H7 (cell line): Measurements from ENCODE around the gene TMPRSS11A. TPM values are rescaled to one million over a fixed set of nuclear protein-coding genes. Genes with fewer than 3 reads are reported as not detected.

Experiments used
- DNase-seq: peaks from one replicate; pipeline ENCODE4 v3.0.0; 2012
- H3K27me3 ChIP-seq: 2 replicates; pipeline ENCODE4 v1.6.0; 2011; ENCODE audit warnings: mild to moderate bottlenecking, low read length; ENCODE audit not compliant: control insufficient read depth, insufficient read depth
- H3K36me3 ChIP-seq: replicated peaks from 2 replicates; pipeline ENCODE4 v1.5.1; 2011; ENCODE audit warnings: low read length; ENCODE audit not compliant: control insufficient read depth, insufficient read depth
- H3K4me3 ChIP-seq: 2 replicates; pipeline ENCODE4 v1.5.1; 2011; ENCODE audit warnings: low read depth, mild to moderate bottlenecking, control low read depth, low read length, moderate library complexity; ENCODE audit not compliant: insufficient read depth
- total RNA-seq: library from RNA; depleted of rRNA; stranded (reverse); fragments of >200 nt; shearing (Covaris generic); gene quantifications from 2 replicates; pipeline ENCODE4 v1.2.3, GENCODE V29; 2014

Gene TMPRSS11A
- total RNA-seq, 1 experiment from 2014 or later = 0.21 TPM

DNA sequence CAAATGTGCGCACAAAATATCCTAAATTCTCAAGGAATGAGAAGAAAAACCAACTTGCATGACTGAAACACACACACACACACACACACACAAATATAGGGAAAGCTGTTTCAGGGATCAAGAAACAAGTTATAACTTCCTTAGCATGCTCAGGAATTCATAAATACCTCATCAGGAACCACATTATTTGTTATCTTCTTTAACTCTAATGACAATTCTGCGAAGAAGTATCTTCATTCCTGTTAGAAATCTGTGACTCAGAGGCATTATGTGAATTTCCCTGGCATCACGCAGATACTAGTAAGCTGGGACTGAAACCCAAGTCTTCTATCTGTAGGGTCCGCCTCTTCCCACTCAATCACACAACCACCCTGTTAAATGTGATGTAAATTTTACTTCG, 30.3 kb downstream of the TMPRSS11A start:
- Histone ChIP-seq H3K4me3 (no peak overlapping the region), H3K27me3 (no peaks in the 10 kb centered on the region), H3K36me3 (no peaks in the 10 kb centered on the region)
- no peak for DNase-seq

DNA sequence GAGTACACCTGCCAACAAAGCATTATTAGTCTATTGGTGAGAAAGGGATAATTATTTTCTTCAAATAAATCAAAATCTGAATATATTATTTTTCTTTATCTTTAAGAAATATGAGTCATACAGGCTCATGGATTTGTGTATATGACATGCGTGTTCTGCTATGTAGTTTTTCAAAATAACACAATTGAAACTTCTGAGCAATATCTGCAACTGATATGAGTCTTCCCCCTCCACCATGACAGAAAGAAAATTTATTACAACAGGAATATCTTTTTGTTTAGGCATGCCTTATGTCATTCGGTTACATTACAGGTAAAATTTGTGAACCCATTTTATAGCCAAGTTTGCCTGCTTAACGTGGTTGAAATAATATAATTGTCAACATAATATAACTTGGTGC, 32.0 kb downstream of the TMPRSS11A start:
- H3K36me3 ChIP-seq = no peaks in the 10 kb centered on the region
- H3K4me3 ChIP-seq = no peak overlapping the region
- H3K27me3 ChIP-seq = no peaks in the 10 kb centered on the region
- DNase-seq = no peak

GRCh38 chr4:67929426-67929825, 33.9 kb downstream of the TMPRSS11A start:
- no peak for DNase-seq
- Histone ChIP-seq H3K4me3 (no peak overlapping the region), H3K27me3 (no peaks in the 10 kb centered on the region), H3K36me3 (no peaks in the 10 kb centered on the region)

GRCh38 chr4:67928546-67928945, 34.7 kb downstream of the TMPRSS11A start:
- no peak for DNase-seq

GRCh38 chr4:67927251-67927650, 36.0 kb downstream of the TMPRSS11A start:
- H3K27me3 ChIP-seq = no peaks in the 10 kb centered on the region
- no peak for DNase-seq
- no peaks in the 10 kb centered on the region for H3K36me3 ChIP-seq
- no peak overlapping the region for H3K4me3 ChIP-seq

More at GRCh38 chr4:67928546-67928945, 34.7 kb downstream of the TMPRSS11A start:
- Histone ChIP-seq H3K4me3 (no peak overlapping the region), H3K36me3 (no peaks in the 10 kb centered on the region), H3K27me3 (no peaks in the 10 kb centered on the region)

DNA sequence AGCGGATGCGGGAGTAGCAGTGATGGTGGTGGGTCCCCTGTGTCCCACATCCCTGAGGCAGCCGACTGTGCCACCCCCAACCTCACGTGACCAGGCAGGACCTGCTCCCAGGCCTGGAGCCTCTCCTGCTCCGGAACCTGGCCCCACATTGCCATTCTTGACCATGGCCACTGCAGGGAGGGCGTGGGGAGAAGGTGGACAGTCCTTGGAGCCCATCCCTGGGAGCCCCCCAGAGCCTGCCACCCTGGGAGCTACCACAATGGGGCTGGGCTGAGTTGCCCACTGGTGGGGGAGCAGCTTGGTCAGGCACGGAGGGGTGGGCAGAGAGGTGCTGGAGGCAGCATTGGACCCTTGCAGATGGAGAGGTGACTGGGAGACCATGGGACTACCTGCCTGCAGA, 36.8 kb downstream of the TMPRSS11A start:
- Histone ChIP-seq H3K36me3 (no peaks in the 10 kb centered on the region), H3K27me3 (no peaks in the 10 kb centered on the region), H3K4me3 (no peak overlapping the region)
- DNase-seq = no peak

DNA sequence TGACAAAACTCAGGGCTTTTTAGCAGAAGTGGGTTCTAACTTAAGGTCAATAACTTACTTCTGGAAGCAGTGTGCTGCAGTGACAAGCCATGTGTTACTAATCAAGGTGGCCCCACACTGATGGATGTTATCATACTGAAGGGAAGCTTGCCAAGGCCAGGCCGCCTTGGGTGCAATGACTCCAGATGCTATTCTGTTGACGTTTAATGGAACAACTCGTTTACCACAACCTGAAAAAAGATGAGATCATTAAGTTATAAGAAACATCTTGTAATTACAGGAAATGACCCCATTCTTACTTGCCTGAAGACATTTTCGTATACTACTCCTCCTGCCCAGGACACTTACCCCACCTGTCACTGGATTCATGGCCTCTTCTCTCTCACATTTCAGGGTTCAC, 40.6 kb downstream of the TMPRSS11A start:
- no peaks in the 10 kb centered on the region for H3K27me3 ChIP-seq
- no peak overlapping the region for H3K4me3 ChIP-seq
- DNase-seq = no peak
- no peaks in the 10 kb centered on the region for H3K36me3 ChIP-seq

DNA sequence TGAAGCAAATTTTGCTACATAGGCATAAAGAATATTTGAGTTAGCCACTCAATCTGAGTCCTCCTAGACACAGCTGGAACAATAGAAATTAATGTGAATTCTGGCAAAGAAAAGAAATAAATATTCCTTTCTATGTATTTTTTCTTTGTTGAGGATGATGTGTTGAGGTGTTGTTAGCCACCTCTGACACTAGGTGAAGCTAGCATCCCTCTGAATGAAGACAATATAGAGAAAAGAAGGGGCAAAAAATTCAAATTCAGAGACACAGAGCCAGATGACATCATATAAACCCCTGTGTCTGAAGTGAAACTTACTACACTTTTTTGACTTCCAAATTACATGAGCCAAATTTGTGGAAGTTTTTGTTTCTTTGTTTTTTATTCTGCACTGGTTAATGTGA, 44.9 kb downstream of the TMPRSS11A start:
- no peaks in the 10 kb centered on the region for H3K27me3 ChIP-seq
- peak; percentile 28 for DNase-seq
- no peaks in the 10 kb centered on the region for H3K36me3 ChIP-seq
- no peak overlapping the region for H3K4me3 ChIP-seq

DNA sequence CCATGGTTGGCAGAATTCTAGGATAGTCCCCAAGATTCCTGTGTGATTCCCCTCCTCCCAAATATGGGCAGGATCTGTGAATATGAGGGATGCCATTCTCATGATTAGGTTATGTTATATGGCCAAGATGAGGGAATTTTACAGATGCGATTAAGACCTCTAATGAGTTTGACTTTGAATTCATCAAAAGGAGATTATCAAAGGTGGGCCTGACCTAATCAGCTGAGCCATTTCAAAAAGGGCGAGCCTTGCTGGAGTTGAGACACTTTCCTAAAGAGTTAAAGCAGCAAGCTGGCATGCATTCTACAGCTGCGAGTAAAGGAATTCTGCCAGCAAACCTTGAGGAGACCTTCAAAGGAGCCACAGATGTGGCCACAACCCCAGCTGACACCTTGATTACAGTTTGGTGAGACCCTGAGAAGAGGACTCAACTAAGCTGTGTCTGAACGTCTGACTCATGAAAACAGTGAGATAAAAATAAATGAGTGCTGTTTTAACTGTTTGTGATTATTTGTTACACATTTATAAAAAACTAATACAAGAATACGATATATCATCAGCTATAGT, 47.8 kb downstream of the TMPRSS11A start:
- Histone ChIP-seq H3K27me3 (no peaks in the 10 kb centered on the region), H3K4me3 (no peak overlapping the region), H3K36me3 (no peaks in the 10 kb centered on the region)
- DNase-seq = no peak

- no peaks in the 10 kb centered on the region for H3K36me3 ChIP-seq
- H3K4me3 ChIP-seq = no peak overlapping the region
- DNase-seq = no peak
- no peaks in the 10 kb centered on the region for H3K27me3 ChIP-seq
Measured at GRCh38 chr4:67912080-67912479, 51.2 kb downstream of the TMPRSS11A start.

- H3K36me3 ChIP-seq = no peaks in the 10 kb centered on the region
- no peak overlapping the region for H3K4me3 ChIP-seq
- no peak for DNase-seq
- H3K27me3 ChIP-seq = no peaks in the 10 kb centered on the region
Measured at GRCh38 chr4:67911638-67912037, 51.7 kb downstream of the TMPRSS11A start.

DNA sequence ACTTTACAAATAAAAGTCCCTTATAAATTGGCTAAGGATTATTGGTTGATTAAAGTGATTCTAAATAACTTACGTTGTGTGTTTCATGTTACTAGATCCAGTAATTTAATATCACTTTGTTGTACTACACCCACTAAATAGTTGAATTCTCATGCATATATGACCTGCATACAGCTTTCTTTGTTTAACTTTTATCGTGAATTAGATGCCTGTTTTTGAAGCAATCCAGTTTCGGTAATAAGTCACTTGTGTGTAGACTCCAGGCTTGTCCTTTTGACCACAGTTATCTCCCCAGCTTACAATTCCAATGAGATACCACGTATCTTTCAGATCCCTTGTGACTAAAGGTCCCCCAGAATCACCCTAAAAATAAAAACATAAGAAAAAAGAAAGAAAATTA, 52.2 kb downstream of the TMPRSS11A start:
- Histone ChIP-seq H3K27me3 (no peaks in the 10 kb centered on the region), H3K36me3 (no peaks in the 10 kb centered on the region), H3K4me3 (no peak overlapping the region)
- no peak for DNase-seq

- DNase-seq = no peak
- no peaks in the 10 kb centered on the region for H3K27me3 ChIP-seq
- H3K36me3 ChIP-seq = no peaks in the 10 kb centered on the region
- H3K4me3 ChIP-seq = no peak overlapping the region
Measured at GRCh38 chr4:67910585-67910905, 52.7 kb downstream of the TMPRSS11A start.

DNA sequence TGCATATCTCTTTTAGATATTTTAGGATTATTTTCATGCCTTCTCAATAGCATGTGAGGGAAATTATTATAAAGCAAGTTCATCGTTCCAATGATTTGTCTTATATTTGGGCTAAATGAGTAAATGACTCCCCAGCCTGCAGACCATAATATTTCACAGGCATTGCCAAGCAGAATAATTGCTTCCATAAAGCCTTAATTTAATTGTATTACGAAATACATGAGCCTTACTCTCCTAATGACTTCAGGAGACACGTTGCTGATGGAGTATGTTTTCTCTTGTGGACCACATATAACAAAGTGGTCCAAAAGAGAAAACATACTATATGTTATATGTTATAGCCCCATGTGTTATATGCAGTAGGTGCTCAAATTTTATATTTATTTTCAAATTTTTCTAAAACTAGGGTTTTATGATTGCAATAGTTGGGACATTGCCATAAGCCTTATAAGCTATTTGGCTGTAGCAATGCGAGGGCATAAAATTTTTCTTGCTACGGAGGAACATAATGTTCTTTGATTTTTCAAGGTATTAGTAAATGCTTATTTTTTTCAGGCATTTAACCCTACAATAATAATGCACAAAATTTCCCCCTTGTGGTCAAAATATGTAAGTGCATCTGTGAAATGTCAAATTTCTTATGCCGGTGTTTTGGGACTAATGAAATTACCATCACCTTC, 53.2 kb downstream of the TMPRSS11A start:
- no peak for DNase-seq
- no peak overlapping the region for H3K4me3 ChIP-seq
- no peaks in the 10 kb centered on the region for H3K27me3 ChIP-seq
- H3K36me3 ChIP-seq = no peaks in the 10 kb centered on the region

GRCh38 chr4:67907650-67908049, 55.6 kb downstream of the TMPRSS11A start:
- DNase-seq = no peak
- Histone ChIP-seq H3K27me3 (no peaks in the 10 kb centered on the region), H3K4me3 (no peak overlapping the region), H3K36me3 (no peaks in the 10 kb centered on the region)

GRCh38 chr4:67899096-67899495, 64.2 kb downstream of the TMPRSS11A start:
- DNase-seq = no peak
- no peaks in the 10 kb centered on the region for H3K36me3 ChIP-seq
- no peaks in the 10 kb centered on the region for H3K27me3 ChIP-seq
- no peak overlapping the region for H3K4me3 ChIP-seq
